GM18873 (cell line): ENCODE data around the gene GRB10.
"Not testable (repeated sequence)": the region's sequence is repeated elsewhere in the genome, so short reads cannot be mapped to it uniquely, and the experiment has no call there.

Experiments used
- ATAC-seq: cut with Tn5 transposase; IDR thresholded peaks from one replicate; pipeline ENCODE4 v1.9.1; 2021; ENCODE audit warnings: mild to moderate bottlenecking, moderate library complexity, moderate number of reproducible peaks; ENCODE audit not compliant: unreplicated experiment, low FRiP score

The GRB10 gene

GRCh38 chr7:50781381-50782293, 1.1 kb downstream of the GRB10 start:
- no peak for ATAC-seq

DNA sequence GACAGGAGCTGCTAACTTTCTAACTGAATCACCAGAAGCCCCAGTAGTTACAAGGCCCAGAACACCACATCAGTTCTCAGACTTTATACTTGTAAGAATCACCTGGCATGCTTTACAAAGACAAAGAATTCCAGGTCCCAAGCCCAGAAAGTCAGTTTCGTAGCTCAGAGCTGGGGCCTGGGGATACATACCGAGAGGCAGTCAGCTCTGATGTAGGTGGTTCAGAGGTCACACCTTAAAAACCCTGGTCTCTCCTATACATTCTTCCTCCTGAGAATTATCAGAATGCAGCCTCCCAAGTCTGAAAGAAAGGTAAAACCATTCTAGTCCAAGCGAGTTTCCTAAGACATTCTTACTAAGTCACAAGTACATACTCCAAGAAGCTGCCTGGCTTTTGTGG, 2.3 kb downstream of the GRB10 start:
- no peak for ATAC-seq

DNA sequence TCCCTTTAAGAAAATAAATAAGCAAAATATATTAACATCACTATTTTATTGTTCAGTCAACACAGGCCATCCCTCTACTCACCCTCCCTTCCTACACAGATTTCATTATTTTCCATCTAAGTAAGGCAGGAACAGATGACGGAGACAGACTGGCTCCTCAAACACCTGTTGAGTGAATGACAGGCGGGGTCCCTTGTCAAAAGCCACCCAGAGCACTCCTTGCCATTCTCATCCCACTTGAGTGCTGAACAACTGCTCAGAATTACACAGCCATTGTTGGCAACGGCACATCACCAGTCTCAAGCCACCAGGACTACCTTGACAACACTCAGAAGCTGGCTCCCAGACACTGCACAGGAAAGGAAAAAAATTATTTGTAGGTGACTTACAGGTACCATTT, 3.3 kb downstream of the GRB10 start:
- ATAC-seq: no peak

DNA sequence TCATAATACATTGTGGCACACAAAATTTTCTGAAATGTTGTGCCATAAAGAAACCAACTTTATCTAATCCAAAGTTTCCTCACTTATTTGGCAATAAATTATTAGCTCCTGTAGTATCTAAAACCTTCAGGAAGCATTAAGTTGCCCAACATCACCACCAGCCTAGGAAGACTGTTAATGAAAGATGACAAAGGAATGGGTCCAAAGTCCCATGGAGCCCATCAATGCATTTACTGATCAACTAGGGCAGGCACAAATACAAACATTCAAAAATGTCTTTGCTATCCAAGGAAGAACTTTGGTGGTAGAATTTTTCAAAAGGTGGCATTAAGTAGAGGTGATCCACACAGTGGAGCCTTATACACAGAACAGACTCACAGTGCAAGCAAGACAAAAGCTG, 4.5 kb downstream of the GRB10 start:
- ATAC-seq: no peak

- no peak for ATAC-seq
Measured at GRCh38 chr7:50775836-50776235, 6.9 kb downstream of the GRB10 start.

- ATAC-seq: no peak
Measured at GRCh38 chr7:50775231-50775630, 7.5 kb downstream of the GRB10 start.

GRCh38 chr7:50774319-50774718, 8.4 kb downstream of the GRB10 start:
- ATAC-seq: no peak

GRCh38 chr7:50773071-50773470, 9.6 kb downstream of the GRB10 start:
- not testable (repeated sequence) for ATAC-seq

DNA sequence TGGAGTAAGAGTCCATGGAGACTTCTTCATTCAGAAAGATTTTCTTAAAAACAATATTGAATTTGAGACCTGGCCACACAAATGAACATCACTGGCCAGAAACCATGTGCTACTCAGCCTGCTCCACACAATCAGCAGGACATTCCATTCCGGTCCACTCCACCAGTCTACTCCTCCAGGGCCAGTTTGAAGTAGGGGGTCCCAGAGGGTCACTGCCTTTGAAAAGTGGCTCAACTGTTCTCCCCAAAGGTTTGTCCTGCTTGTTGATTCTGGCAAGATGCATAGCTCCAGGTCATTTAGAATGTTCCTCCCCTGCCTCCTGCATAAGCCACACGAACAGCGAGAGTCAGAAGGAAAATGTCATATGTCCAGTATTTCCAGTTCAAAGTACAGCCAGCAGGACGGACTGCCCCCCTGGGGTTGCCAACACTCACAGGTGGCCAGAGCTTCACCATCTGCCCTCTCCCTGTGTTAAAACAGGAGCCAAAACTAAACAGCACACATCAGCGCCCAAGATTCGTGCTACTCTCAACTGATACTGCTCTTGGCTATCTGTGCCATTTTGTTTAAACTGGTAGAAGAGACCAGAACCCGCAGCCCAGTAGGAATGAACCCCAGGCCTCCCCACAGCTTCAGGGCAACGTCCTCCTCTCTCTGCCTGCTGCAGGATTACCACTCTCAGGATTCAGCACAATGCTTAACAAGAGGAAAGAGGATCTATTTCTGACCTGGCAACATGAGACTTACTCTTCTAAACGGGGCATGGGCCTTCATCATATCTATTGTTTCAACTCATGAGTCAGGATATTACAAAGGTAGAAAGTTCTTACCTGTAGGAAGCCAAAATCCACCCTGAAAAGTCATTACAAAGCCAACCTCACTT, 11.3 kb downstream of the GRB10 start:
- no peak for ATAC-seq

GRCh38 chr7:50768485-50769474, 13.9 kb downstream of the GRB10 start:
- no peak for ATAC-seq

DNA sequence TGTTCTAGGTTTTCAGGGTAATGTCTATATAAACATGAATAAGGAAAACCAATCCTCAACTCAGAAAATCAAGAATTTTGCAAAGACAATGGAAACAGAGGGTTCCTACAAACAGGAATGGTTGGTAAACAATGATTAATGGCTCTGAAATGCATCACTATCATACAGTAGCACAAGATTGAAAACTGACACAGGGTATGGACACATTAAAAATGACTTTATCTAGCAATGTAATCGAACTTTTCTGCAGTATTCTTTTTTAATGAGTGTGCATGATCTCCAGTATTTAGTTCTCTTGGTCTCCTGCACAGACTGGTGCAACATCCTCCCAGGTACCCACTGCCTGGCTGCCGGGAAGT, 15.9 kb downstream of the GRB10 start:
- no peak for ATAC-seq

- ATAC-seq: no peak
Measured at GRCh38 chr7:50766106-50766848, 16.4 kb downstream of the GRB10 start.

GRCh38 chr7:50762337-50762736, 20.4 kb downstream of the GRB10 start:
- no peak for ATAC-seq

DNA sequence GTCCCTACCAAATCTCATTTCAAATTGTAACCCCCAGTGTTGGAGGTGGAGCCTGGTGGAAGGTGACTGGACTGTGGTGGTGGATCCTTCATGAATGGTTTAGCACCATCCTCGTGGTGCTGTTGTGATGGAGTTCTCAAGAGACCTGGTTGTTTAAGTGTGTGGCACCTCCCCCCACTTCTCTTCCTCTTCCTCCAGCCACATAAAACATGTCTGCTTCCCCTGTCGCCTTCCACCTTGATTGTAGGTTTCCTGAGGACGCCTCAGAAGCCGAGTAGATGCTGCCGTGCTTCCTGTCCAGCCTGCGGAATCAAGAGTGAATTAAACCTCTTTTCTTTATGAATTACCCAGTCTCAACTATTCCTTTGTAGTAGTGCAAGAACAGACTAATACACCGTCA, 21.0 kb downstream of the GRB10 start:
- no peak for ATAC-seq

DNA sequence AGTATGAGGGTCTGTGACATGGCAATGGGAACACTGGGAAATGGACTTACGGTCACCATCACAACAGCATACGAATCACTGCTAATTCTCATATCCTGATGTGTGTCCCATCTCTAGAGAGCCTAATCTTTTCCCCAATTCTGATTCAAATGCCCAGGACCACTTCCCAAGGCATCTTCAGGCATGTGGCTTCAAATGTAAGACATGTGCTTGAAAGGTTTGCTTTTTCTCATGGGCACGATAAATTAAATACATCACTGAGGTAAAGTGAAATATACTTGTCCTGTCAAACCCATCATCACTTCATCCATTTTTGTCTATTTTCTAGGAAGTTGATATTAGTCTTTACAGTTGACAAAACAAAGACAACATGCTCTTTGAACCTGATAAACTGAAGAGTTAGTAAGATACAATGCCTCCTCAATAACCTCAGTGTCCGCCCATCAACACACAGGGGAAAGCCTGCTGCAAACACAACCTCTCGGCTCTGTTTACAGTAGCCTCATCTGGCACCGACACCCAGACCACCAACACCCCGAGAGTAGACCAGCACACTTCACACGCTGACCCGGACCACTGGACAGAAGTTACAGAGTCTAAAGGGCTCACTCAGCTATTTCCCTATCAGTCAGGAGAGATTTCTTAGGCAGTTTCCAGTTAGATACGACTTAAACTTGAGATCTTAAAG, 24.8 kb downstream of the GRB10 start:
- no peak for ATAC-seq

- no peak for ATAC-seq
Measured at GRCh38 chr7:50756180-50756579, 26.5 kb downstream of the GRB10 start.

DNA sequence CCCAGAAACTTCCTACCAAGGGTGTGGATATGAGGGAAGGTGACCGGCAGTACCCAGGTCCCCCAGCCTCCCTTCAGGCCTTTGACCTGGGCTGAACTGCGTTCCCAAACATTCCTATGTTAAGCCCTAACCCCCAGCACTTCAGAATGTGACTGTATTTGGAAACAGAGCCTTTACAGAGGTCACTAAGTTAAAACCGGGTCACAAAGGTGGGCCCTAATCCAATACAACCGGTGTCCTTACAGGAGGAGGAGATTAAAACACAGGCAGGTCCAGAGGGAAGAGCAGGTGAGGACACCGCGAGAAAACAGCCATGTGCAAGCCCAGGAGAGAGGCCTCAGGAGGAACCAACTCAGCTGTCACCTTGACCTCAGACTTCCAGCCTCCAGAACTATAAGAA, 28.0 kb downstream of the GRB10 start:
- ATAC-seq: no peak

DNA sequence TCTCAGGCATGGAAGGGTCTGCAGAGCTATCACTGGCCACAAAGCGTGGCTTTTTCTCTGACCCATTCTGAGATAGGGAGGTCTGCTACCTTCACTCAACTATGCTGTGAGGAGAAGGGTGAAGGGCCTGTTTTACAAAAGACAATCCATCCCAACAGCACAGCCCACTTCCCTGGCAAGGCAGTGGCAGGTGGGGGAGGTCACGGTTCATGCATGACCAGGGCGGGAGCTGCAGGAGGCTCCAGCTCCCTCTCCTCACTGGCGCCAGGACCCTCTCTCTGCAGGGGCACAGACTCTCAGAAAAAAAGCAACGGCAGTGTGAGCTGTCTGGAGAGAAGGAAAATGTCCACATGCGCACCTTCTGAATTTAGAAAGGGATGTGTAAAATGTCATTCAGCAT, 28.5 kb downstream of the GRB10 start:
- no peak for ATAC-seq

DNA sequence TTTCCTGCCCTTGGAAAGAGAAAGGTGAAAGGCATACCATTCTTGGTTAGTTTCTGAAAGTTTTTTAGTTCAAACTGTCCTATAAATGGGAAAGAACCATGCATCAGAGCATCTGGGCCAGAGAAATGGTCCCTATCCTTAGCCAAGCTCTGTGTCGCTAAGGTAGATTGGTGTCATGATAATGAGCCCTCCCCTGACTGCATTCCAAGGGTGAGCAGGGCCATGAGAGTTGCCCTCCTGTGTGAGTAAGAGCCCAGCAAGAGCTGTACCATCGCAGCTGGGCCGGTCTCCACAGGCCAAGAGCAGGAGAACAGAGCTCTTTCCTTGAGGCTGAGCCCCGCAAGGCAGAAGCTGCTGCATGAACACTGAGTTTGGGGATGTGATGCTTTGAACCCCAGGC, 30.3 kb downstream of the GRB10 start:
- no peak for ATAC-seq
